ENCODE measurements around the gene BAG3. TPM values are rescaled to one million over a fixed set of nuclear protein-coding genes. Genes with fewer than 3 reads are reported as not detected.
"Not testable (repeated sequence)": the region's sequence is repeated elsewhere in the genome, so short reads cannot be mapped to it uniquely, and the experiment has no call there.

BAG3 gene
- 46.9 TPM for polyA plus RNA-seq (2013, experiment 1 of 2; ENCODE audit: insufficient read length)
- polyA plus RNA-seq (2013, experiment 2 of 2; ENCODE audit: insufficient read length): 47.6 TPM

DNA sequence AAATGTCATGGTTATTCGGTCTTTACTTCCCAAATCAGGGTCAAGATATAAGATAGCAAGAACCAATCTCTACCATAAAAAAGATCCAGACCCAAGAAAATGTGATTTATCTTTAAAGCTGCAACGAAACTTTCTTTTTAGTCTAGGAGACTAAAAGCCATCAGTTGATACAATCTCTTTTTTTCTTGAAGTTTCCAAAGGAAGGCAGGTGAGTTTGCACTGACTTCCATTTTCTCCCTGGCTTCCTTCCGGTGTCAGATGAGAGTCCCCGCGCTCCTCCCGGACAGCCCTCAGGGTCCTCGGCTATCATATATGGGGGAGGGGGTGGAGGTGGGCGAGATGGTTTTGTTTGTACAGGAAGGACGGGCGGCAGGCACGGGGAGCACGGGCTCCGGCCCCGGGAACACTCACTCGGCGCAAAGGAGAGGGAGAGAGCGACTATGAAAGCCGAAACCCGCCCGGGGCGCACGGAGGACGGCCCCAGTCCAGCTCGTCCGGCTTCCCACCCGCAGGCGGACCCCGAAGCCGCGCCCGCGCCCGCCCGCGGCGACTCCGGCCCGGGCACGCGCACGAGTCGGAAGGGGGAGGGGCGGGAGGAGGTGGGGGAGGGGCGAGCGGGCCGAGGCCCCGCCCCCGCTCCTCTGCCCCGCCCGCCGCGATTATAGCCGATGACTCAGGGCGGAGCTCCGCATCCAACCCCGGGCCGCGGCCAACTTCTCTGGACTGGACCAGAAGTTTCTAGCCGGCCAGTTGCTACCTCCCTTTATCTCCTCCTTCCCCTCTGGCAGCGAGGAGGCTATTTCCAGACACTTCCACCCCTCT lies at the start of gene BAG3:
TSS of gene BAG3 (plus strand) at position 689 of the 822 bp plus-strand sequence. CDS start 296 bp downstream, outside the sequence.
- DNase-seq: peak; percentile 91

DNA sequence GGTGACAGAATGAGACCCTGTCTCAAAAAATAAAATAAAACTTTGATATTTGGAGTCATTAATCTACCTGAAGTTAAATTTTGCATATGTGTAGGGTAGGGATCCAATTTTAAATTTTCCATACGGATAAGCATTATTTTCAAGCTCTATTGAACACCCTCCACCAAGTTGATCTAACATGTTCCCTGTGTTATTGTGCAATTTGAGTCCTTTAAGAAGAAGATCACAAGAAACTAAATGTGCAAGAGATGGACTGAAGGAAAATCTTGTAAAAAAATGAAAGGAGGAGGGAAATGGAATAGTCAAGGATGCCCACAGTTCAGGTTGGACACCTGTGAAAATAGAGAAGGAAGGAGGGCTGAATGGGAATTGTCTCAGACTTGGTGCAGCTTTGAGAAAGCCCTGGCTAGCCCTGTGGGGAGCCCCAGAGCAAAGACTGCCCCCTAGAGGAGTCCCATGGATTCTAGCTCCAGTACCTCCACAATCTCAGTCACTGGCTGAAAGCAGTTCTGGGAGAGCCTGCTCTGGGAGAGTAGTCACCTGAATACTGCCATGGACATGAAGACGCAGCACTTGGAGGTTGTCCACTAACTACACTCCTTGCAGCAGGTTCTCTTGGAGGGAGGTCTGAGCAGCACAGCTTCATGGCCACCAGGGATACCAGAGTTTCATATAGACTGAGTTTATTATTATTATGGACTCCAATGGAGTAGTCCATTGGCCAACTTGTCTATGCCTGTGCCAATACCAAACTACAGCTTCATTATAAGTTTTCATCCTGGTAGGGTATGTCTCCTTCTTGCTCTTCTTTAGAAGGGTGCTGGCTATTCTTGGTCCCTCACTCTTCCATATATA lies 48.7 kb upstream of the BAG3 start:
- DNase-seq: peak; percentile 19

DNA sequence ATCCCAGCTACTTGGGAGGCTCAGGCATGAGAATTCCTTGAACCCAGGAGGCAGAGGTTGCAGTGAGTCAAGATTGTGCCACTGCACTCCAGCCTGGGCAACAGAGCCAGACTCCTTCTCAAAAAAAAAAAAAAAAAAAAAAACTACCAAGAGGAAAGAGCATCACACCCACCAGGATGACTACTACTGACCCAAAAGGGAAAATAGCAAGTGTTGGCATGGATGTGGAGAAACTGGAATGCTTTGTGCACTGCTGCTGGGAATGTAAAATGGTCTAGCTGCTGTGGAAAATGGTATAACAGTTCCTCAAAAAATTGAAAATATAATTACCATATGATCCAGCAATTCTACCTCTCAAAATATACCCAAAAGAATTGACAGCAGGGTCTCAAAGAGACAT lies 46.7 kb upstream of the BAG3 start:
- no peak for DNase-seq

DNA sequence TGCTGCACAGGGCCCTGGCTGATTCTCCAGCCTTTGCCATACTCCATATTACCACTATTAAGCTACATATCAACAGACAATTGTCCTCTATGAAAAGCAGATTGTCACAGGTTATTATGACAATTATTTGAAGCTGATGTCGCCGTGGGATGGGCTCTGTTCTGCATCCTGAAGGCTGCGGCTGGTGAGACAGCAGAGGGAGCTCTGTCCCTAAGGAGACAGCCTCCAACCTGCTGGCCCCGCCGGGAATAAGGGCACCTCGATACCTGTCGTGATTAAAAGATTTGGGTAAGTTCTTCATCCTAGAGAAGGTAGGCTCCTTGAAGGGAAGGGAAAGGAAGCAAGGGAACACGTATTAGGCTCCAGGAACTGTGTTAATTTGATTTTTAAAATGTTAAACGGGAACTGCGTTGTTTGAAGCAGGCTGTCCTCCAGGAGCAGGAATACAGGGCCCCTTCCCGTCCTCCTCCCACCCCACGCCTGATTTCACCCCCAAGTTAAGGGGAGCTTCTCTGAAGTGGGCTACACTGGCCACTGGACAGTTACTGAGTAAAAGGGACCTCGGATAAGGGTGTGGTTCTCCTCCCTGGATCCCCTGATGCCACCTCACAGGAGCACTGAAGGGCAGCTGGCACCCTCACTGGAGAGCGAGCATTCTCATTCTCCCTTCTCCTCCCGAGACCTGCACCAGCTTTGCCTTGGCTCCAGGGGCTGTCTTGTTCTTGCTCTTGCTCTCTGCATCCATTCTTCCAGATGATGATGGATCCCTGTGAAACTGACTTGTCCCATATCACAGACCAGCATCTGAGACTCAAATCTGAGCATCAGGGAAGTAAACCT lies 42.6 kb upstream of the BAG3 start:
- no peak for DNase-seq

DNA sequence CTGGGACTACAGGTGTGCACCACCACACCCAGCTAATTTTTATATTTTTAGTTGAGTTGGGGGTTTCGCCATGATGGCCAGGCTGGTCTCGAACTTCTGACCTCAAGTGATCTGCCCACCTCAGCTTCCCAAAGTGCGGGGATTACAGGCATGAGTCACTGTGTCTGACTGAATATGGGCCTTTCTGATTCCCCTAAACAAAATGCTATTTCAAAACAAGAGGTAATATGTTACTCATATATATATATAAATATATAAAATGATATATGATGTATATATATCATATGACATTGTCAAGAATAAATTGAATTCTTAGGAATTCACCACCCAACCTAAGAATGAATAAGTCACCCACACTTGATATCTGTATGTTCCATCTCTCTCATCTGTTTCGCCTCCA lies 41.7 kb upstream of the BAG3 start:
- no peak for DNase-seq

DNA sequence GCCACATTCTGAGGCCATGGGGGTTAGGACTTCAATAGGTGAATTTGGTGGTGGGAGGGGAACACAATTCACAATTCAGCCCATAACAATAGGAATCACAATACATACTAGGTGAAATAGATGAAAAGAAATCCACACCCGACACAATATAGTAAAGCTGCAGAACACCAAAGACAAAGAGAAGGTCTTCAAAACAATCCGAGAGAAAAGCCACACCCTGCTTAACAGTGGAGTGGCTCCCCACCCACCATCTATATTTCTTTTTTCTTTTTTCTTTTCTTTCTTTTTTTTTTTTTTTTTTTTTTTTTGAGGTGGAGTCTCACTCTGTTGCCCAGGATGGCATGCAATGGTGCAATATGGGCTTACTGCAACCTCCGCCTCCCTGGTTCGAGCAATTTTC lies 39.7 kb upstream of the BAG3 start:
- no peak for DNase-seq

DNA sequence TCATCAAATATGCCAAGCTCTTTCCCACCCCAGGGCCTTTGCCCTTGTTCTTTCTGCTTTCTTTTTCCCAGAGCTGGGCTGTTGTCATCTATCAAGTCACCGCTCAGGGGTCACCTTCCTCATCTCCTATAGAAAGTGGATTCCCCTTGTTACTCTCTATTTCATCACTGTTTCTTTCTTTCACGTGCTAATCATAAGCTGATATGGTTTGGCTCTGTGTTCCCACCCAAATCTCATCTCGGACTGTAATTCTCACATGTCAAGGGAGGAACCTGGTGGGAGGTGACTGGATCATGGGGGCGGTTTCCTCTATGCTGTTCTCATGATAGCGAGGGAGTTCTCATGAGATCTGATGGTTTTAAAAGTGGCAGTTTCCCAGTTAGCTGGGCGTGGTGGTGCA lies 37.4 kb upstream of the BAG3 start:
- DNase-seq: no peak

DNA sequence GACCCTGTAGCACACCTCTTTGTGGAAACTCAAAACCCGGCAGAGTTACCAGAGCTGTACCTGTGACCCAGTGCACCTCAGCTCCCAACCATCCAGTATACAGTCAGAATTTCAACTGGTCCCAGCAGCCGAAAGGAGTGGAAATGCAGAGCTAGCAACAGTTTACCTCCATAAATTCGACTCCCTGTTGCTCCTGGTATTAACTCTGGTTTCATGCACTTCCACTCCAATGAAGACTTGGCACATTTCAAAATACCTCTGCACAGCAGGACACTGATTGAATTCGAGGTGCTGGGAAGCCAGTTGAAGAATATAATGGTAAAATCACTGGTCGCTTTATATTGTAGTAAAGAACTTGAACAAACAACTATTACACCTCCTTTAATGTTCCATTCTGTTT lies 36.5 kb upstream of the BAG3 start:
- DNase-seq: no peak

DNA sequence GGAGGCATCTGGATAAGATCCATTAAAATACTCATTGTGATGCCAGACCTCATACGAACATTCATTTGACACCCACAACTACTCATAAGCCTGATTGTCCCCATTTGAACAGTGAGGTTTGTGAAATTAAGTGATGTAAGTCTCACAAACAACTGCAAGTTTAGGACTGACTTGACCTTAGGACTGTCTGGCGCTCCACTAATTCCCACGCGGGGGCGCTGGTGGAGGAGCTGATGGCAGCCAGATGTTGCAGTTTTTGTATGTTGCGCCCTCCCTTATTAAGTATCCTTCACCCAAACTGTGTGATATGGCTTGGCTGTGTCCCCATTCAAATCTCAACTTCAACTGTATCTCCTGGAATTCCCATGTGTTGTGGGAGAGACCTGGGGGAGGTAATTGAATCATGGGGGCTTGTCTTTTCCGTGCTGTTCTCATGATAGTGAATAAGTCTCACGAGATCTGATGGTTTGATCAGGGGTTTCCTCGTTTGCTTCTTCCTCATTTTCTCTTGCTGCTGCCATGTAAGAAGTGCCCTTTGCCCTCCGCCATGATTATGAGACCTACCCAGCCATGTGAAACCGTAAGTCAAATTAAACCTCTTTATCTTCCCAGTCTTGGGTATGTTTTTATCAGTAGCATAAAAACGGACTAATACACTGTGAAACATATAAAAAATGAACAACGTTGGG lies 34.2 kb upstream of the BAG3 start:
- peak; percentile 36 for DNase-seq

DNA sequence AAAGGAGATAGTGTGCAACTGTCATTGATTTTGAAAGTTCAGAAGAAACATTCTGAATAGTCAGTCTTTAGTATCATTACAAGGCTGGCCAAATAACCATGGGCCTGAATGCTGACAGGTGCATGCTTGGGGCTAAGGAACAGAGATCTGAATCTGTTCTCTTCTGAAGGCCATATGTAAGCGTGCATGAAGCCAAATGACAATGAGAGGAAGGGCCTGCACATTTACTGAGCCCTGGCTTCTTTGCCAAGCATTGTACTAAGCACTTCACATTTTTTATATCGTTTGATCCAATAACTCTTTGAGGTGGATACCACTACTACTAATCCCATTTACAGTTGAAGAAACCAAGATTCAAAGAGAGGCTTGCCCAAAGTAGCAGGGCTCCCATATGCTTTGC lies 32.0 kb upstream of the BAG3 start:
- DNase-seq: no peak

DNA sequence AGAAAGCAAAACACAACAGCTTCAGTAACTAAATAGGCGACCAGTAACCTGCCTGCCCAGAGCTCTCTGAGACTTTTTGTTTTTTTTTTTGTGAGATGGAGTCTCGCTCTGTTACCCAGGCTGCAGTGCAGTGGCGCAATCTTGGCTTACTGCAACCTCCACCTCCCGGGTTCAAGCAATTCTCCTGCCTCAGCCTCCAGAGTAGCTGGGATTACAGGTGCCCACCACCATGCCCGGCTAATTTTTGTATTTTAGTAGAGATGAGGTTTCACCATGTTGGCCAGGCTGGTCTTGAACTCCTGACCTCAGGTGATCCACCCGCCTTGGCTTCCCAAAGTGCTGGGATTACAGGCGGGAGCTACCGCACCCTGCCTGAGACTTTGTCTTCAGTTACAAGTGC lies 31.4 kb upstream of the BAG3 start:
- DNase-seq: not testable (repeated sequence)

DNA sequence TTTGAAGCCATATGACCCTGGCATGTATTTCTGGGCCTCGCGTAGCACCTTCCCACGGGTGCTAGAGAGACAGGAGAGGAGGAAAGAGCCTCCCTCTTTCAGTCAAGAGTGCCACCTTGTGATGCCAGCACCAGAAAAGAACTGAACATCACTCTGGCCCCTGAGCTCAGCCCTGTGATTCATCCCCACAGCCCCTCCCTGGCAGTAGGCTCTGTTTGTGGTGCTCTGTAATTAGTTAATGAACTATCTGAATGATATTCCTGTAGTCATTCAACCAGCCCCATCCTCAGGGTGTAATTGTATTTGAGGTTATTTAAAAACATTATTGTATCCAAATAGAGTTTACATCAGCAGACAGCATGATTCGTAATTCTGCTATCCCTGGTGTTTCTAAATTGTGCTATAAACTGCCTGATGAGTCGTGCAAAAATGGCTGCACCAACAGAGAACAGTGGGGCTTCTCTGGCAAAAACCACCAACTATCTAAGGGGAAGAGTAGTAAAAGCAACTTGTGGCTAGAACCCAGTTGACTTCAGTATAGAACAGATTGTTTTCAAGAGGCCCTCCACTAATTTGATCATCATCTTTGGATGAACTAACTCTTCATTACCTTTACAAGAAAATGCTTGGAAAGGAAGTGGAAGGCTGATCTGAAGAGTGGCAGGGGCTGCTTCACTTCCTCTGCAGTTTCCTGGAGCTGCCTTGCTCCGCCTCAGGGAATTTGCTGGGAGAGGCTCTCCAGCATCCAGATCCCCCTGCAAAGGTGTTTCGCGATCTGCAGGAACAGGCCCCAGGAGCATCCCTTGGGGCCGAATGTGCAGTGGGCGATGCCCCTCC lies 30.7 kb upstream of the BAG3 start:
- peak; percentile 78 for DNase-seq

DNA sequence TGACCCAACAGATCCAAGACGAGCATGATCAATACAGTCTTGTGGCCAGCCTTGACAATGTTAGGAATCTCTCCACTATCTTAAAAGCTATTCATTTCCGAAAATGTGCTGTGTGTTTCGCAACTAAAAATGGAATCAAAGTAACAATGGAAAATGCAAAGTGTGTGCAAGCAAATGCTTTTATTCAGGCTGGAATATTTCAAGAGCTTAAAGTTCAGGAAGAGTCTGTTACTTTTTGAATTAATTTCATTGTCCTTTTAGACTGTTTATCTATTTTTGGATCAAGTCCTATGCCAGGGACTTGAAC lies 30.1 kb upstream of the BAG3 start:
- DNase-seq: no peak

DNA sequence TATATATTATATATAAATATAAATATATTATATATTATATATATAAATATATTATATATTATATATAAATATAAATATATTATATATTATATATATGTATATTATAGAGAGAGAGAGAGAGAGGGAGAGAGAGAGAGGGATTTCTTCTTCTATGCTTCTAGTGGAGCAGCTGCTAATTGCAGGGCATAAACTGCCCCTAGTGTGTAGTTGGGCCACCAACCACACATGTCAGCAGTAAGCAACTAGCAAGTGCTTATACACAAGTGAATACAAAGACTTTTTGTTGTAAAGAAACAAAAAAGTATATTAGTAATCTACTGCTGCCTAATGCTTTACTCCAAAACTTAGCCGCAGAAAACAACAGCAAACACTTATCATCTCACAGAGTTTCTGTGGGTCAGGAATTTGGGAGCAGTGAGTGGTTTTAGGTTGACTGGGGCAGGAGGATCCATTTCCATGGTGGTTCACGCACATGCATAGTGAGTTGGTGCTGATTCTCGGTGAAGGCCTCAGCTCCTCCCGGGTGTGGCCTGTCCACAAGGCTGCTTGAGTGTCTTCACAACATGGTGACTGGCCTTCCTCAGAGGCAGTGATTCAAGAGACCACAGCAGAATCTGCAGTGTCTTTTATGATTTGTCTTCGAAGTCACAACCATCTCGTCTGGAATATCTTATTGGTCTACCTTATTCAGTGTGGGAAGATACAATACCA lies 25.5 kb upstream of the BAG3 start:
- no peak for DNase-seq

DNA sequence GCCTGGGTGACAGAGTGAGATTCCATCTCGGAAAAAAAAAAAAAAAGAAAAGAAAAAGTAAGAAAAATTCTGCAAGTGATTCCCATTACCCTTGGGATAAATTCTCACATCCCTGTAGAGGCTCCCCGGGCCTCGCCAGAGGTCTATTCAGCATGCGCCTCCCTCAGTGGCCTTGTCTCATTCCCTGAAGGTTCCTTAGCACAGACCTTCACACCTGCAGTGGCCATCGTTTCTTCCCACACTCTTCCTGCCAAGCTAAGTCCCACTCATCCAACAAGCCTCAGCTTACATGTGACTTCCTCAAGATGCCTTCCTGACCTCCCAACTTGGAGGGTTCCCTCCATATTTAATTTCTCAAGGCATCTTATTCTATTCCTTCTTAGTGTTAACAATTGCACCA lies 20.9 kb upstream of the BAG3 start:
- no peak for DNase-seq

DNA sequence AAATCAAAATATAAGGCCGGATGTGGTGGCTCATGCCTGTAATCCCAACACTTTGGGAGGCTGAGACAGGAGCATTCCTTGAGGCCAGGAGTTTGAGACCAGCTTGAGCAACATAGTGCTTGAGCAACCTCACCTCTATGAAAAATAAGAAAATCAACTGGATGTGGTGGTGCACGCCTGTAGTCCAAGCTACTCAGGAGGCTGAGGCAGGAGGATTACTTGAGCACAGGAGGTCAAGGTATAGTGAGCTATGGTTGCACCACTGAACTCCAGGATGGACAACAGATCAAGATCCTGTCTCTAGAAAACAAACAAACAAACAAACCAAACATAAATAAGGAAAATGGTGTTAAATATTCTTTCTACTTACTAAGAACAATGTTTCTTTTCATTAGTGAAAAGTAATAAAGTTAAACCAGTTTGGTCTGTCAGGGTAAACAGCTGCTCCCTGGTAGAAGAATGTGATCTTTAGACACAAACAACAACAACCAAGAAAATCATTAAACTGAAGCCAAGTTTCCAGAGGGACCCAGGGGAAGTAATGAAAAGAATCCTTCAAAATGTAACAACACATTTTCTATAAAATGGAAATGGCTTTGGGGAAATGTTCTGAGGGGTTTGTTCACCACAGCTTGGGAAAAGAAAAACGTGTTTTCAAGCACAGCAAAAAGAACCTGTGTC lies 17.5 kb upstream of the BAG3 start:
- no peak for DNase-seq

DNA sequence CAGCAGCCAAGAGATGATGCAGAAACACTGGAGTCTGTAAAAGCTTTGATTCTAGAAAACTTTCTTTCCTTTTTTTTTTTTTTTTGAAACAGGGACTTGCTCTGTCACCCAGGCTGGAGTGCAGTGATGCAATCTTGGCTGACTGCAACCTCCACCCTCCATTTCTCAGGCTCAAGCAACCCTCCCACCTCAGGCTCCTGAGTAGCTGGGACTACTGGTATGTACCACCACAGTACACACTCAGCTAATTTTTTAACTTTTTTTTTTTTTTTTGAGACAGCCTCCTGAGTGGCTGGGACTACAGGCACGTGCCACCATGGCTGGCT lies 17.0 kb upstream of the BAG3 start:
- DNase-seq: no peak

DNA sequence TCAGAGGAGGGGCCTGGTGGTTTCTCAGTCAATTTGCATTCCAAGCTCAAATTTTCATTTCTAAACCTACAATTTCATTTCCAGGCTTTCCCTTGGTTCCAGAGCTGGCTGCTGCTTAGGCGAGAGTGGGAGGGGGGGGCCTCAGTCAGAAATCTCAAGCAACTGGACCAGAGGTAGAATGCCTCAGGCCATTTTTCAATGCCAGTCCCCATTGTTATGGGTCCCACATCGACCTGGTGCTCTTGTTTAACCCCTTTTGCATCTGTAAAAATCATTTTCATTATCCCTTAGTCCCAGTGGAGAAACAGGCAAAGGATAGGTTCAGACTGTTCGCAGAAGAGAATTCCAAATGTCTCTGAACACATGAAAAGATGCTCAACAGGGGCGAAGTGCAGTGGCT lies 13.5 kb upstream of the BAG3 start:
- no peak for DNase-seq

DNA sequence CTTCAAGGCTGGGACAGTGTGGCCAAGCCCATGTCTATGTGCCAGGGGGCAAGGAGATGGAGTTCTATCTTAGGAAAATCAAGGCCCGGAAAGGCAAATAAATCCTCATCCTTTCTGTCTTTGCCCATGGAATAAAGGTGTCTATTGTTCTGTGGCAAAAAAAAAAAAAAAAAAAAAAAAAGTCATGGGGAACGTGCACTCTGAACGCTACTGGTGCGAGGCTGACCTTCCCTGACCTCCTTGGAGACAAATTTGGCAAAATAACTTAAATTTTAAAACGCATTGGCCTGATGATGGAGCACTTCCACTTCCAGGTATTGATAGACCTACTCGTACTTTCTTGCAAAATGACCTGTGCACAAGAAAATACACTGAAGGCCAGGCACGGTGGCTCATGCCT lies 12.2 kb upstream of the BAG3 start:
- DNase-seq: no peak

DNA sequence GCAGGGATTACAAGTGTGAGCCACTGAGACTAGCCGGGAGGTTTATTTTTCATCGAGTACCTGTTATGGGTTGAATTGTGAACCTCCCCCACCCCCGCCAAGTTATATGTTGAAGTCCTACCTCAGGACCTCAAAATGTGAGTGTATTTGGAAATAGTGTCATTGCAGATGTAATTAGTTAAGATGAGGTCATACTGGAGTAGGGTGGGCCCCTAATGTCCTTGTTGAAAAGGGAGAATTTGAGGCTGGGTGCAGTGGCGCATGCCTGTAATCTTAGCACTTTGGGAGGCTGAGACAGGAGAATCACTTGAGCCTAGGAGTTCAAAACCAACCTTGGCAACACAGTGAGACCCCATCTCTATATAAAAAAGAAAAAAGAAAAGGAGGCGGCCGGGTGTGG lies 10.8 kb upstream of the BAG3 start:
- DNase-seq: no peak

All from fibroblast of skin of scalp (primary cell).